Measurements from ENCODE around the gene NCKAP5. TPM values are rescaled to one million over a fixed set of nuclear protein-coding genes. Genes with fewer than 3 reads are reported as not detected.

The NCKAP5 gene
- polyA plus RNA-seq, 3 donors: not detected

DNA sequence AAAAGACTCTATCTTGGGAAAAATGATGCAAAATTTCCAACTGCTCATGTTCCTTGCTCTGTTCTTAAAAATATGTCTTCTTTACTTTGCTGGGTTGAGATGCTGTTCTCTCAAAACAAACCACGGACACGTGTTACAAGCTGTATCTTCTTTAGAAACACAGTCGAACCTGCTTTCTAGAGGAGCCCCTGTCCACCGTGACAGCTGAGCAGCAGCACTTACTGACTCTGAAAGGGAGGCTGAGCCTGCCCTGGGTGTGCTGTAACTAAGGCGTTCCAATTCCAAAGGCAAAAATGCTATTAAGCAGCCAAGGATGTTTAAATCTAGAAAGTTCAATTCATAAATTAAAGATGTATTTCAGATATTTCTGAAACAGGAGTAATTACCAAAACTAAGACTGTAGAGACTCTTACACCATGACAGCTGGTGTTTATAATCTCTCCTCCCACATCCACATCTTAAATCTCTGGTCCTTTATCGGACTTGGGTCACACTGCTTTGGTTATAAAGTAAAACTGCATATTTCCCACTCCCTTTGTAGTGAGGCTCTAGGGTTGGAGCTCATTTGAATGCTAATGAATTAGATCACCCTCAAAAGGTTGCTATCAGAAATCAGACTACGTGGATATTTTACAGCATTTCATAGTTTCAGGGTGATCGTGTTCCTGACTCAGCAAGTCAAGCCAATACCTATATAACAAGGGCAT is 617.1 kb downstream of the NCKAP5 start:
- intact Hi-C loops (cut with micrococcal nuclease): no loop called here
- Mint-ChIP-seq H3K4me3 (no peak overlapping the region), H3K27me3 (ENCODE audit: low read depth in 3 of 3) (peaks cover 0 to 4% (median 2%) of the 10 kb centered on the region in 3 donors), H3K27ac (no peak overlapping the region), H3K36me3 (no peaks in the 10 kb centered on the region), H3K4me1 (no peaks in the 10 kb centered on the region), H3K9me3 (peaks cover 0 to 4% (median 2%) of the 10 kb centered on the region in 7 donors)
- Histone ChIP-seq H3K36me3 (replicated peaks in 1 of 2; ENCODE audit: control insufficient read depth in 1 of 2, insufficient read depth in 2 of 2, low read length in 2 of 2) (no peaks in the 10 kb centered on the region), H2AFZ (ENCODE audit: insufficient read depth, low read depth, low read length, poor library complexity, severe bottlenecking) (no peak overlapping the region), H3K9ac (ENCODE audit: insufficient read depth, low read length, poor library complexity, severe bottlenecking) (no peak overlapping the region), H4K20me1 (ENCODE audit: insufficient read depth, low read length) (no peaks in the 10 kb centered on the region), H3K79me2 (ENCODE audit: insufficient read depth, low read length) (no peaks in the 10 kb centered on the region), H3K4me3 (replicated peaks in 1 of 3; ENCODE audit: low read depth in 2 of 3, low read length in 3 of 3) (no peak overlapping the region), H3K4me1 (ENCODE audit: control insufficient read depth in 1 of 2, insufficient read depth in 2 of 2, low read length in 2 of 2) (no peaks in the 10 kb centered on the region), H3K27ac (ENCODE audit: low read depth in 1 of 2, low read length in 2 of 2) (no peak overlapping the region), H3K27me3 (ENCODE audit: control insufficient read depth in 2 of 2, insufficient read depth in 2 of 2, low read length in 2 of 2) (no peaks in the 10 kb centered on the region), H3K4me2 (replicated peaks; ENCODE audit: extremely low read depth, low read length, poor library complexity, severe bottlenecking) (no peak overlapping the region), H3K9me3 (replicated peaks in 1 of 2; ENCODE audit: control insufficient read depth in 1 of 2, insufficient read depth in 1 of 2, low read length in 2 of 2) (no peaks in the 10 kb centered on the region)
- 85% methylated on average over 6 of the region's 8 CpGs for WGBS (ENCODE audit: insufficient coverage)
- no peak for DNase-seq
- TF ChIP-seq CTCF (IDR thresholded peaks at IDR 0.05): no peak

GRCh38 chr2:132949108-132949507 is 619.2 kb downstream of the NCKAP5 start:
- H3K27ac Mint-ChIP-seq: no peak overlapping the region
- no peak overlapping the region for H2AFZ ChIP-seq (ENCODE audit: insufficient read depth, low read depth, low read length, poor library complexity, severe bottlenecking)
- peaks cover 0 to 4% (median 2%) of the 10 kb centered on the region in 7 donors for H3K9me3 Mint-ChIP-seq
- no peak for TF ChIP-seq CTCF (IDR thresholded peaks at IDR 0.05)
- peaks cover 2 to 4% (median 2%) of the 10 kb centered on the region in 3 donors for H3K27me3 Mint-ChIP-seq (ENCODE audit: low read depth in 3 of 3)
- H3K4me3 Mint-ChIP-seq: no peak overlapping the region
- H3K27me3 ChIP-seq (ENCODE audit: control insufficient read depth in 2 of 2, insufficient read depth in 2 of 2, low read length in 2 of 2): no peaks in the 10 kb centered on the region
- no peak overlapping the region for H3K9ac ChIP-seq (ENCODE audit: insufficient read depth, low read length, poor library complexity, severe bottlenecking)
- H3K4me1 Mint-ChIP-seq: no peaks in the 10 kb centered on the region
- H3K36me3 ChIP-seq (replicated peaks in 1 of 2; ENCODE audit: control insufficient read depth in 1 of 2, insufficient read depth in 2 of 2, low read length in 2 of 2): no peaks in the 10 kb centered on the region
- intact Hi-C loops (cut with micrococcal nuclease): no loop called here
- no peaks in the 10 kb centered on the region for H3K9me3 ChIP-seq (replicated peaks in 1 of 2; ENCODE audit: control insufficient read depth in 1 of 2, insufficient read depth in 1 of 2, low read length in 2 of 2)
- 75% methylated on average over 3 of the region's 3 CpGs for WGBS (ENCODE audit: insufficient coverage)
- H4K20me1 ChIP-seq (ENCODE audit: insufficient read depth, low read length): no peaks in the 10 kb centered on the region
- H3K79me2 ChIP-seq (ENCODE audit: insufficient read depth, low read length): no peaks in the 10 kb centered on the region
- no peak overlapping the region for H3K4me2 ChIP-seq (replicated peaks; ENCODE audit: extremely low read depth, low read length, poor library complexity, severe bottlenecking)
- no peaks in the 10 kb centered on the region for H3K4me1 ChIP-seq (ENCODE audit: control insufficient read depth in 1 of 2, insufficient read depth in 2 of 2, low read length in 2 of 2)
- no peak overlapping the region for H3K4me3 ChIP-seq (replicated peaks in 1 of 3; ENCODE audit: low read depth in 2 of 3, low read length in 3 of 3)
- no peak overlapping the region for H3K27ac ChIP-seq (ENCODE audit: low read depth in 1 of 2, low read length in 2 of 2)
- DNase-seq: no peak
- no peaks in the 10 kb centered on the region for H3K36me3 Mint-ChIP-seq
